ENCODE measurements around the gene ZEB1.
"Not testable (repeated sequence)": the region's sequence is repeated elsewhere in the genome, so short reads cannot be mapped to it uniquely, and the experiment has no call there.

Gene ZEB1

GRCh38 chr10:31405829-31406228 lies 86.8 kb downstream of the ZEB1 start:
- intact Hi-C loops (cut with DNase I); DNase-seq: not testable (repeated sequence)

DNA sequence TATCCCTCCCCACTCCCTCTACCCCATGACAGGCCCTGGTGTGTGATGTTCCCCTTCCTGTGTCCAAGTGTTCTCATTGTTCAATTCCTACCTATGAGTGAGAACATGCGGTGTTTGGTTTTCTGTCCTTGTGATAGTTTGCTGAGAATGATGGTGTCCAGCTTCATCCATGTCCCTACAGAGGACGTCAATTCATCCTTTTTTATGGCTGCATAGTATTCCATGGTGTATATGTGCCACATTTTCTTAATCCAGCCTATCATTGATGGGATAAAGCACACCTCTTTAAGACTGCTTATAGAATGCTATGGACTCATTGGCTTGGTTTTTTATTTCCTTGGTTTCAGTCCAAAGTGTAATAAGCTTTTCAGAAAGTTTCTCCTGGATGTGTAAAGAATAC lies 93.4 kb downstream of the ZEB1 start:
- intact Hi-C loops (cut with DNase I); DNase-seq: not testable (repeated sequence)

- intact Hi-C loops (cut with DNase I), result no loop called here
- DNase-seq, result no peak
These were observed 94.3 kb downstream of the ZEB1 start for GRCh38 chr10:31413325-31413724.

- DNase-seq, result no peak
These were observed 99.5 kb downstream of the ZEB1 start for GRCh38 chr10:31418481-31418880.

GRCh38 chr10:31419394-31420063 lies 100.5 kb downstream of the ZEB1 start:
- intact Hi-C loops (cut with DNase I), result no loop called here
- DNase-seq, result no peak

More at GRCh38 chr10:31418481-31418880, 99.5 kb downstream of the ZEB1 start:
- intact Hi-C loops (cut with DNase I), result no loop called here

DNA sequence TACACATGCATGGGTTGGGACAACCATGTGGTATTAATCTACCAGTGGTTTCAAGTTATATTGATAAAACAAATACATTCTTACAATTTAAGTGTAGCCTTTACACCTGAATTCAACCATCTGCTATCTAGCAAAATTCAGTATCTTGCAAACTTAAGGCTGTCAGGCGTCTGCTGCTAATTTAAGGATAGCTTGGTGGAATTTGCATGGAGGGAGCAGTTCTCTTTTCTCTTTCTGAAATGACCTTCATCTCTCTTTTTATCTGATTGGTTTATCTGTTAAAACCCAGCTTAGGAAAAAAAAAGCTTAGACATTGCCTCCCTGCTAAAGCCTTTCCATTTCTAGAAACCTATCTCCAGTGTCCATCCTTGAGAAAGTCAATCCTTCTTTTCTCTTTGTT lies 102.3 kb downstream of the ZEB1 start:
- no peak for DNase-seq
- intact Hi-C loops (cut with DNase I), result no loop called here

DNA sequence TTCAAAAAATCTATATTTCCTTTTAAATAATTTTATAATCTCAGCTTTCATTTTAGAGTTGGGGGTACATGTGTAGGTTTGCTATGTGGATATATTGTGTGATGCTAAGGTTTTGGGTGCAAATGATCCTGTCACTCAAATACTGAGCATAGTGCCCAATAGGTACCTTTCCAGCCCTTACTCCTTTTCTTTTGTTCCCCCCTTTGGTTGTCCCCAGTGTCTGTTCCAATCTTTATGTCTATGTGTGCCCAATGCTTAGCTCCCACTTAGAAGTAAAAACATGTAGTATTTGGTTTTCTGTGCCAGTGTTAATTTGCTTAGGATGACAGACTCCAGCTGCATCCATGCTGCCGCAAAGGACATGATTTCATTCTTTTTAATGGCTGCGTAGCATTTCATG lies 103.6 kb downstream of the ZEB1 start:
- DNase-seq, result no peak
- intact Hi-C loops (cut with DNase I), result no loop called here

DNA sequence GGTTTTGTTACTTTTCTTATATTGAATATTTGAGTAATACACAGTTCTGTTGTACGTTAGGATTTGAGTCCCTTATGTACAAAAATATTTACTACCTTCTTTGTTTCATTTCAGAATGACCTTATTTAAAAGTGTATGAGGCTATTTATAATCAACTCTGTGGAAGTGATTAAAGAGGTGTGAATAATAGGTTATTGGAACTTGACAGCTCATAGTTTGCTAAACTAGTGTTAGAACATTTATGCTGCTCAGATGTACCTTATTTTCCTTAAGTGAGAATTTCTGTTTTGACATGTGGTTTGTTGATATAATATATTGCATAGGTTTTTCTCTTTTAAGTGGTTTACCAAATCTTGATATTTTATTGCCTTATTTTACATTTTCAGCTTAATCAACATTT lies 105.5 kb downstream of the ZEB1 start:
- intact Hi-C loops (cut with DNase I), result no loop called here
- DNase-seq, result no peak

DNA sequence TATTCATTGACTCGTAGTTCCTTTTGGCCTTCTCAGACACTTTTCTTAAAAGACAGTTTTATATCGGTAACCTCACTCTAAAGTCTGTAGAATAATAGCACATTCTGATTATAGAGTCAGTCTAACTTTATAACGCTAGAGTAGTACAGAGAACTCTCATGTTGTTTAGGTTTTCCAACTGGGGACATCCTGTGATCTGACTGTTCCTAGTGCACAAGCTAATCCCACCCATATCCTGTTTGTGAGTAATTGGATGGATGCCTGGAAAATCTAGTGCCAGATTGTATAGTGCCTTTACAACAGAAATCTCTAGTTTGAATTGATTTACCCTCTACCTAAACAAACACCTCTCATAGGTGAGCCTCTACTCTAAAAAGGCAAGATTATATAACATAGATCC lies 107.4 kb downstream of the ZEB1 start:
- no peak for DNase-seq
- intact Hi-C loops (cut with DNase I), result no loop called here

GRCh38 chr10:31427334-31427733 lies 108.3 kb downstream of the ZEB1 start:
- DNase-seq; intact Hi-C loops (cut with DNase I): not testable (repeated sequence)

DNA sequence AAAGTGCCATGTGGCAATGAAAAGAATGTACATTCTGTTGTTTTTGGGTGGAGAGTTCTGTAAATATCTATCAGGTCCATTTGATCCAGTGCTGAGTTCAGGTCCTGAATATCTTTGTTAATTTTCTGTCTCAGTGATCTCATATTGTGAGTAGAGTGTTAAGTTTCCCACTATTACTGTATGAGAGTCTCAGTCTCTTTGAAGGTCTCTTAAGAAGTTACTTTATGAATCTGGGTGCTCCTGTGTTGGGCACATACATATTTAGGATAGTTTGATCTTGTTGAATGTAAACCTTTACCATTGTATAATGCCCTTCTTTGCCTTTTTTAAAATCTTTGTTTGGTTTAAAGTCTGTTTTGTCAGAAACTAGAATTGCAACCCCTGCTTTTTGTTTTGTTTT lies 109.5 kb downstream of the ZEB1 start:
- DNase-seq; intact Hi-C loops (cut with DNase I): not testable (repeated sequence)

DNA sequence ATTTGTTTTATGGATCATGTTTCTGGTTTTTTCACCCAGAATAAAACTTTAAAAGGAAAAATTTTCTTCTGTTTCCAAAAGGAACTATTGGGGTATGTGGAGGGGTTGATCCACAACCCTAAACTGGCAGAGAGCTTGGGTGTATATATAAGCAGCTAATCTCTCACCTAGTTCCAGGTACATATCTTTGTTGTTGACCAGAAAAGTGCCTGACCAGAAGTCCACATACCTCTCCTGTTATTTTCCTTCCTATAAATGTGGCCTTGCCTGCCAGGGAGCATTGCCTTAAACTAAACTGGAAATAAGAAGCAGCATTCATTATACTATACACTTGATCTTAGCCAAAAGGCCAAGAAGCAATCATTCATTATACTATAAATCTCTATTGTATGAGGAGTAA lies 112.0 kb downstream of the ZEB1 start:
- intact Hi-C loops (cut with DNase I), result no loop called here

GRCh38 chr10:31437959-31438358 lies 118.9 kb downstream of the ZEB1 start:
- DNase-seq, result peak in 1 of 10 donors; percentile 33
- intact Hi-C loops (cut with DNase I), result no loop called here

More for the DNA sequence above, 112.0 kb downstream of the ZEB1 start:
- no peak for DNase-seq

GRCh38 chr10:31451766-31452165 lies 132.8 kb downstream of the ZEB1 start:
- intact Hi-C loops (cut with DNase I), result no loop called here
- DNase-seq, result no peak

DNA sequence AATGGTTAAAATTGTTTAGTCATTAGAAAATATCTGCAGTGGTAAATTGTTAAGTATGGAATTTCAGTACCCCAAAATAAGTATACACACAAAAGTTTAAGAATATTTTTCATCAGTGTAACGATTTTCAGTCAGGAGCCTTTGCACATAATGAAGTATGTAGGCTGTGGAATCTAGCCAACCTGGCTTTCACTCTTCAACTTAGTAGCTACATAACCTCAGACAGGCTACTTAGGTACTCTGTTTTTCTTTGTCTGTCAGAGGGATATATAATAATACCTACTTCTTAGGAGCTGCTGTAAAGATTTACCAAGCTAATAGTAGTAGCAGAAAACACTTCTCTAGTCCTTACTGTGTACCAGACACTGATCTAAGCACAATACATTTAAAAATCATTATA lies 137.5 kb downstream of the ZEB1 start:
- DNase-seq, result no peak
- intact Hi-C loops (cut with DNase I), result no loop called here

DNA sequence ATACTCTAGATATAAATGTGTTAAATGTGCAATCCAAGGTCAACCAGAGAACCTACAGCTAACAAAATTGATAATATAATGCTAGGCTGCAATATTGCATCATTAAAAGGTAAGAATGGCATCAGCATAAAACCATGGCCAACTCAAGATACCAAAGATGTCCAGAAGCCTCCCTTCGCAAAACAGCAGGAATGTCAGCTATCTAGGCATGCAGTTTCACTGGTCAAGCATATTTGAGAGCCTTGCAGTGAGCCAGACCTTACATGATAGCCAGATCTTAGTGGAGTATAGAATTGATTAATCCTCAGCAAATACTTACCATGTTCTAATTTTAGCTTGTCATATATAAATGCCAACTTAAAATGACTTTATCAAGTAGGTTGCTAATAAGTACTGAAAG lies 138.8 kb downstream of the ZEB1 start:
- no peak for DNase-seq
- intact Hi-C loops (cut with DNase I), result no loop called here

DNA sequence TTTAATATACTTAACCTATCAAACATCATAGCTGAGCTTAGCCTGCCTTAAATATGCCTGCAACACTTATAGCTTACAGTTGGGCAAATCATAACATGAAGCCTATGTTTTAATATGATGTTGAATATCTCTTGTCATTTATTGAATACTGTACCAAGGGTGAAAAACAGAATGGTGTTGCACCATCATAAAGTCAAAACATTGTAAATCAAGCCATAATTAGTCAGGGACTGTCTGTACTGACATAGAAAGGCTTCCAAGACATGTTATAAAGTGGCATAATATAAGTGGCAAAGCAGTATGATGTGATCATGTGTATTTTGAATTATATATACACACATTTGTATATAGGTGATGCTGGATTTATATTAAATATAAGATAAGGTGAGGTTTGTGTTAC lies 140.0 kb downstream of the ZEB1 start:
- intact Hi-C loops (cut with DNase I), result no loop called here
- DNase-seq, result no peak

DNA sequence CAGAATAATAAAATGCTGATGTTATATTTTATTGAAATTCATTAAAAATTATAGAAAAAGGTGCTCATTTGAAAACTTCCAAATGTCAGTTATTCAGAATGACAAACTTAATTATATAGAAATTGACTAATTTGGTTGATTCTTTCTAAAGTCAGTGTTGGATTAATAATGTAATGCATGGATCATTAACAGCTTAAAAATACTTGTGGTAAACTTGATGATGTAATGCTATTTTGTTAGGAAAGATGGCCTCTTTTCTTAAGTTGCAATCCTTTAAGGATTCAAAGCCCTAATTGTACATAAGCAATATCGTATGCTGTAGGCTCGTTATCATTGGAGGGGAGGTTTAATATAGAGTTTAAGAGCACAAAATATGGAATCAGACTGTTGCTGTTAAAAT lies 141.2 kb downstream of the ZEB1 start:
- no peak for DNase-seq
- intact Hi-C loops (cut with DNase I), result no loop called here

DNA sequence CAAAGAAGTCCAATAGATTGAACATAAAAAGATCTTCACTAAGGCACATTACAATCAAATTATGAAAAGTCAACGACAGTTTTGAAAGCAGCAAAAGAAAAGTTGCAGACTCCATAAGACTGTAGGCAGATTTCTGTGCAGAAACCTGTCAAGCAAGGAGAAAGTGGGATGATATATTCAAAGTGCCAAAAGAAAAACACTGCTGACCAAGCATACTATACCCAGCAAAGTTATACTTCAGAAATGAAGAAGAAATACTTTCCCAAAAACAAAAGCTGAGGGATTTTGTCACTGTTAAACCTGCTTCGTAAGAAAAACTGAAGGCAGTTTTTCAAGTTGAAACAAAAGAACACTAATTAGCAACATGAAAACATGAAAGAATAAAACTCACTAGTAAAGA lies 145.5 kb downstream of the ZEB1 start:
- intact Hi-C loops (cut with DNase I), result no loop called here
- DNase-seq, result no peak

DNA sequence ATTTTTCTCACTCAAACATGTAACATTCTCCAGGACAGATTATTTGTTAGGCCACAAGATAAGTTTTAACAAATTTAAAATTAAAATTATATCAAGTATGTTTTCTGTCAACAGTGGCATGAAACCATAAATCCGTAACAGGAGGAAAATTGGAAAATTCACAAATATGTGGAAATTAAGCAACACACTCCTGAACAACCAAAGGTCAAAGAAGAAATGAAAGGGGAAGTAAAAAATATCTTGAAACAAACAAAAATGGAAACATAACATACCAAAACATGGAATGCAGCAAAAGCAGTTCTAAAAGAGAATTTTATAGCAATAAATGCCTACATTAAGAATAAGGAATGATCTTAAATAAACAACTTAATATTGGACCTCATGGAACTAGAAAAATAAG lies 147.3 kb downstream of the ZEB1 start:
- intact Hi-C loops (cut with DNase I), result no loop called here
- no peak for DNase-seq

DNA sequence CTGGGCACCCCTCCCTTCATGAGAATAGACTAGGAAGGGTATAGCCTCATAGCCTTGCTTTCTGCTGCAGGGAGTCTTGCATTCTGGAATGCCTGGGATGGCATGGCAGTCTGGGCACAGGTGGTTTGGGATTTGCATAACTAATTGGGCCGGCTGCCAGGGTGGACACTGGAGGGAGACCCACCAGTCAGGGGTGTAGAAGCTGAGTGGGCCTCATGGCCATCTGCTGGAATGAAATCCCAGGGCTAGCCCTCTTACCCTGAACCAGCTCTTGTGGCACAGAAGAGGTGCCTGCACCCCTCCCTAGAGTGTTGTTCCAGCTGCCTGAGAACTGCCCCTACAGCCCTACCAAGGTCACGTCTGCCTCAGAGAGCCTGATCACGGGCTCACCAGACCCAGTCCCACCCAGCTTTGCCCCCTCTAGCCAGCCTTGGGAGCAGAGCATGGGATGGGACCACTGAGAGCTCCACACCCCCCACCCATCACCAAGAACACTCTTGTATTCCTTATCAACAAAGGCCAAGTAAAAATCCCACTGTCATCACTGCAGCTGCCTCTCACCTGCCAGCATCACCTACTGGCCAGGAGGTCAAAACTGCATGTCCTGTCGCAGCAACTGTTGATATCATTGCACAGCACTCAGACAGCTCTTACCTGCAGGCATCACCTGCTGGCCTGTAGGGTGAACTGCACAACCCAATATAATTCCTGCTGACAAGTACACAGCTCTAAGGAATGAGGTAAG lies 148.9 kb downstream of the ZEB1 start:
- intact Hi-C loops (cut with DNase I), result no loop called here
- peak in 3 of 10 donors; percentile 40 to 56 (median 44) for DNase-seq

DNA sequence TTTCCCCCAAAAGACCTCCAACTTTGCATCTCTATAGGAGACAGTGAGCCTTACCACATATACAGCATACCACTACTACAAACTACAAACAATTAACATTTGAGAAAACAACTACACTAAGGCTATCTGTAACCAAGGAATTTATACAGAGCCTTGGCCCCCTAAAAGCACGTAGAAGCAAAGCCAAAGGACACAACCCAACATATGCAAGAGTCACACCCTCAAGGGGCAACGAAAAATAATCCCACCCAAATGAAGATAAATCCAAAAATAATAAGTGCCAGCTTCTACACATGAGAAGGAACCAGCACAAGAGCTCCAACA lies 149.5 kb downstream of the ZEB1 start:
- no peak for DNase-seq

More for the DNA sequence above, 149.5 kb downstream of the ZEB1 start:
- intact Hi-C loops (cut with DNase I), result no loop called here

Data from posterior cingulate gyrus (tissue), 11 donors.